ENCODE measurements around the gene IGHMBP2.

IGHMBP2 gene

DNA sequence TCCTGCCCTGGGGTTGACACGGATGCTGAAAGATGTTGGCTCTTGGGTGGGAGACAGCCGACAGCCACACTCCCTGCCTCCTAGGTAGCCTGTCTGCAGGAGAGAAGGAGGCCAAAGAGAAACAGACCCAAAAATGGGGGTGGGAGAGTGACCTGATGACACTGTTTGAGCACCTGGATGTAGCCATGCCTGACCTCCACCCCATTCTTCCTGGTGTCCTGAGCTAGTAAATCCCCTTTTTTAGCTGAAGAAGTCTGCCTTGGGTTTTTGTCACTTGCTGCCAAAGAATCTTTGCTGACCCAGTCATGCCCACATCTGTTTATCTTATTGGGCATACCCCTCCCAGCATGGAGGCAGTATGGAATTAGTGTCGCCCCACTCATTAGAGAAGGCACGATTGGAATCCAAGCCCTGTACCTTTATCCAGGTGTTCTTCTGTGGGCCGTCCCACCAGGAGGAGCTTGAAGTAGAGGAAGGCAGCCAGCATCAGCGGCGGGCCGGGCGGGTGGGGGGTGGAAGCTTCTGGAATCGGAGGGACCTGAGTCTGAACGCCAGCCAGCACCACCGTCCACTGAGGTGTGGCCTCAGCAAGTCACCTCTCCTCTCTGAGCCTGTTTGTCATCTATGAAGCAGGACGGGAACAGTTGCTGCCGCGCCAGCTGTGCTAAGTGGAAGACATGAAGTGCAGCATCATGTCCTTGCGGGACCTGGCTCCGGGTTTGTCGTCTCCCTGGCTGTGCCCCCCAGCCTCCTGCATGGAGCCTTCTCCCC lies 37.8 kb downstream of the IGHMBP2 start:
- Histone ChIP-seq H3K79me1 (ENCODE audit: low read depth, low read length) (no peaks in the 10 kb centered on the region), H2BK5ac (ENCODE audit: low read length) (no peak overlapping the region), H3K4ac (ENCODE audit: low read length) (no peak overlapping the region), H3K9ac (ENCODE audit: low read depth, low read length, poor library complexity) (no peak overlapping the region), H3K27me3 (ENCODE audit: control insufficient read depth in 3 of 3, insufficient read depth in 3 of 3, low read depth in 1 of 3, low read length in 3 of 3) (no peaks in the 10 kb centered on the region), H2BK12ac (ENCODE audit: low read length) (no peak overlapping the region), H3K14ac (ENCODE audit: low read length) (no peak overlapping the region), H3K27ac (replicated peaks; ENCODE audit: low read length) (no peak overlapping the region), H3K4me2 (ENCODE audit: insufficient read depth, low read length, poor library complexity, severe bottlenecking) (no peak overlapping the region), H2AK5ac (ENCODE audit: low read depth, low read length) (no peak overlapping the region), H2BK15ac (ENCODE audit: low read length) (no peak overlapping the region), H3K23ac (ENCODE audit: low read depth, low read length, poor library complexity) (no peak overlapping the region), H2AFZ (ENCODE audit: low read length) (no peak overlapping the region), H3K4me3 (ENCODE audit: low read length in 2 of 2) (no peak overlapping the region), H3K18ac (ENCODE audit: low read length) (no peak overlapping the region), H3K36me3 (replicated peaks in 1 of 2; ENCODE audit: control insufficient read depth in 2 of 2, insufficient read depth in 2 of 2, low read length in 2 of 2) (peaks cover 22 to 48% of the 10 kb centered on the region in 2 donors), H4K8ac (ENCODE audit: low read depth, low read length) (no peak overlapping the region), H4K91ac (ENCODE audit: low read depth, low read length, poor library complexity) (no peak overlapping the region), H3K9me3 (replicated peaks in 1 of 2; ENCODE audit: control insufficient read depth in 2 of 2, insufficient read depth in 1 of 2, low read depth in 1 of 2, low read length in 2 of 2) (no peaks in the 10 kb centered on the region), H3K4me1 (ENCODE audit: control insufficient read depth in 2 of 2, insufficient read depth in 1 of 2, low read depth in 1 of 2, low read length in 2 of 2) (no peaks in the 10 kb centered on the region), H2BK120ac (ENCODE audit: low read depth, low read length) (no peak overlapping the region)
- no CpG with 5 or more reads among the region's 18 CpGs for WGBS, 2 donors (ENCODE audit: extremely low coverage in 2 of 2, insufficient read length in 2 of 2, insufficient replicate concordance in 1 of 2)
- no peak for DNase-seq (ENCODE audit: low spot score)

DNA sequence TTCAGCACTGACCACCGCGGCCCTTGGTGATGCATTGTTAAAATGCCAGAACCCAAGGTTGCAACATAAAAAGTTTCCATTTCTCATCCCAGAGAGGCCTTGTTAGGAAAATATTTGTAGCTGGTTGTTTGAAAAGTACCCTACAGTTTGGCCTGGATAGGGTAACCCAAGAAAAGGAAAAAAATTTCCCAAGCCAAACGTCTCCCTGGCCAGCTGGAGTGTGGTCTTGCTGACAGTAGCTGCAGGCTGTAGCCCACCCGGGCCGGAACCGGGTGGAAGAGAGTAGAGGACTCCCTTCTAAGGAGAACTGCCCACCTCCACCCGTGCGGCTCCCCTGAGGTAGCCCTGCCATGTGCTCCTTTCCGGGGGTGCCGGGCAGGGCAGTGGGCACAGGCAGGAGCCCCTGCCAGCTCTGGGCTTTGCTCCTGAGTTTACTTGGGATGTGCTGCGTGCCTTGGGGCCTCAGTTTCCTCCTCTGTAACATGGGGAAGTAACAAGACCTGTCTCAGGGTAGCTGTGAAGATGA lies 38.5 kb downstream of the IGHMBP2 start:
- Histone ChIP-seq H2BK12ac (ENCODE audit: low read length) (no peak overlapping the region), H2AK5ac (ENCODE audit: low read depth, low read length) (peak overlapping the region; percentile 46), H4K91ac (ENCODE audit: low read depth, low read length, poor library complexity) (no peak overlapping the region), H3K9ac (ENCODE audit: low read depth, low read length, poor library complexity) (peak overlapping the region; percentile 77), H3K4me1 (ENCODE audit: control insufficient read depth in 2 of 2, insufficient read depth in 1 of 2, low read depth in 1 of 2, low read length in 2 of 2) (no peaks in the 10 kb centered on the region), H2BK5ac (ENCODE audit: low read length) (no peak overlapping the region), H3K79me1 (ENCODE audit: low read depth, low read length) (no peaks in the 10 kb centered on the region), H3K14ac (ENCODE audit: low read length) (no peak overlapping the region), H3K36me3 (replicated peaks in 1 of 2; ENCODE audit: control insufficient read depth in 2 of 2, insufficient read depth in 2 of 2, low read length in 2 of 2) (peaks cover 17 to 42% of the 10 kb centered on the region in 2 donors), H3K27ac (replicated peaks; ENCODE audit: low read length) (no peak overlapping the region), H3K4me2 (ENCODE audit: insufficient read depth, low read length, poor library complexity, severe bottlenecking) (no peak overlapping the region), H3K4me3 (ENCODE audit: low read length in 2 of 2) (no peak overlapping the region), H2AFZ (ENCODE audit: low read length) (no peak overlapping the region), H3K18ac (ENCODE audit: low read length) (no peak overlapping the region), H3K23ac (ENCODE audit: low read depth, low read length, poor library complexity) (peak overlapping the region; percentile 80), H4K8ac (ENCODE audit: low read depth, low read length) (no peak overlapping the region), H2BK120ac (ENCODE audit: low read depth, low read length) (no peak overlapping the region), H3K4ac (ENCODE audit: low read length) (no peak overlapping the region), H2BK15ac (ENCODE audit: low read length) (no peak overlapping the region), H3K9me3 (replicated peaks in 1 of 2; ENCODE audit: control insufficient read depth in 2 of 2, insufficient read depth in 1 of 2, low read depth in 1 of 2, low read length in 2 of 2) (no peaks in the 10 kb centered on the region), H3K27me3 (ENCODE audit: control insufficient read depth in 3 of 3, insufficient read depth in 3 of 3, low read depth in 1 of 3, low read length in 3 of 3) (no peaks in the 10 kb centered on the region)
- no CpG with 5 or more reads among the region's 11 CpGs for WGBS, 2 donors (ENCODE audit: extremely low coverage in 2 of 2, insufficient read length in 2 of 2, insufficient replicate concordance in 1 of 2)
- no peak for DNase-seq (ENCODE audit: low spot score)

DNA sequence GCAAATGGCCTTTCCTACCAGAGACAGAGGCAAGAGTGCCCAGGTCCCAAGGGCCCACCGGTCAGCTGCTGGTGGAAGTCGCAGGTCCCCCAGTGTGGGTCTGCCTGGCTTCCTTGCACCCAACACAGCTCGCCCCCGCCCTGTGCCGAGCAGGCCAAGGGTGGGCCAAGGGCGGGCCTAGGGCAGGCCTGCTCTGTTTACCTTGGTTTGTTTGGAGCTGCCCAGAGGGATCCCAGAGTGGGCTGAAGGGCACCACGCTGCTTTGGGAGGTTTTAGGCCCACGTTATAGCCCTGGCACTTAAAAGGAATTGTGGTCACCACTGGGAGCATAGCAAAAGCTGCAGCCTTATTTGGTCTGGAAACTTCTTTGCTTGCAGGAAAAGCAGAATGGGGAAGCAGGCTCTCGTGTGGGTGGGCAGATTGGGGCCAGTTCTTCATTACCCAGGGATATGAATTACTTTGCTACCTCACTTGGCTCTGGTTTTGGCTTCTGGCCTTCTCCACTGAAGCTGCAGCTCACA lies 39.1 kb downstream of the IGHMBP2 start:
- Histone ChIP-seq H3K27ac (replicated peaks; ENCODE audit: low read length) (no peak overlapping the region), H3K36me3 (replicated peaks in 1 of 2; ENCODE audit: control insufficient read depth in 2 of 2, insufficient read depth in 2 of 2, low read length in 2 of 2) (peaks cover 12 to 35% of the 10 kb centered on the region in 2 donors), H2AFZ (ENCODE audit: low read length) (no peak overlapping the region), H2BK120ac (ENCODE audit: low read depth, low read length) (no peak overlapping the region), H3K27me3 (ENCODE audit: control insufficient read depth in 3 of 3, insufficient read depth in 3 of 3, low read depth in 1 of 3, low read length in 3 of 3) (no peaks in the 10 kb centered on the region), H3K14ac (ENCODE audit: low read length) (no peak overlapping the region), H3K4me2 (ENCODE audit: insufficient read depth, low read length, poor library complexity, severe bottlenecking) (no peak overlapping the region), H3K18ac (ENCODE audit: low read length) (peak overlapping the region; percentile 38), H3K79me1 (ENCODE audit: low read depth, low read length) (no peaks in the 10 kb centered on the region), H2BK15ac (ENCODE audit: low read length) (no peak overlapping the region), H2BK5ac (ENCODE audit: low read length) (no peak overlapping the region), H3K4me1 (ENCODE audit: control insufficient read depth in 2 of 2, insufficient read depth in 1 of 2, low read depth in 1 of 2, low read length in 2 of 2) (peaks cover 0 to 2% of the 10 kb centered on the region in 2 donors), H4K91ac (ENCODE audit: low read depth, low read length, poor library complexity) (no peak overlapping the region), H2AK5ac (ENCODE audit: low read depth, low read length) (peak overlapping the region; percentile 46), H3K4me3 (ENCODE audit: low read length in 2 of 2) (no peak overlapping the region), H3K9ac (ENCODE audit: low read depth, low read length, poor library complexity) (peak overlapping the region; percentile 77), H3K9me3 (replicated peaks in 1 of 2; ENCODE audit: control insufficient read depth in 2 of 2, insufficient read depth in 1 of 2, low read depth in 1 of 2, low read length in 2 of 2) (no peaks in the 10 kb centered on the region), H3K23ac (ENCODE audit: low read depth, low read length, poor library complexity) (peak overlapping the region; percentile 80), H2BK12ac (ENCODE audit: low read length) (no peak overlapping the region), H3K4ac (ENCODE audit: low read length) (no peak overlapping the region), H4K8ac (ENCODE audit: low read depth, low read length) (no peak overlapping the region)
- DNase-seq (ENCODE audit: low spot score): no peak
- WGBS, 2 donors (ENCODE audit: extremely low coverage in 2 of 2, insufficient read length in 2 of 2, insufficient replicate concordance in 1 of 2): no CpG with 5 or more reads among the region's 9 CpGs

DNA sequence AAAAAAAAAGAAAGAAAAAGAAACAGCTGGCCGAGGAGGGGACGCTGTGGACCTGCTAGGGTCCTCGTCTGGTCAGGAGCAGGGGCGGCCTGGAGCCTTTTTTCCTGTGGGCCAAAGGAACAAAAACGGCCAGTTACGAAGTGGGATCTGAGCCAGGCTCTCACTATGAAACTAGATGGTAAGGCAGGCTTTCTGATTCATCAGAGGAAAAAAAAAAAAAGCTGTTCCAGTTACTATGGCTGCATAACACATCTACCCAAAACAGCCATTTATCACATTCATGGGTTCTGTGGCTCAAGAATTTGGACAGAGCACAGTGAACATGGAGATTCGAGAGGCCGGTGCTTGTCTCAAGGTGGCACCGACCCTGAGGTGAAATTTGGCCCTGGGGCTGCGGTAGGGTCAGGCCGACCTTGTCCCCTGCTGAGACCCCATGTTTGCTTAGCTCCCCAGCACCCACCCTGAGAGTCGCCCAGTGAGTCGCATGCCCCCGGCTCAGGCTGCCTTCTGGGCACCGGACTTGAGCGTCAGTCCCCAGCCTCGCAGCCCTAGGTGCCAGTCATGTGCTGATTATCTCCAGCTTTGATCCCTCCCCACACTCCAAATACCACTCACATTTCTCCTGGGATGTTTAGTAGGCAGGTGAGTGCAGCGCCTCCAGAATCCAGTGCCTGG lies 42.9 kb downstream of the IGHMBP2 start:
- Histone ChIP-seq H3K9ac (ENCODE audit: low read depth, low read length, poor library complexity) (no peak overlapping the region), H2BK120ac (ENCODE audit: low read depth, low read length) (no peak overlapping the region), H2BK5ac (ENCODE audit: low read length) (no peak overlapping the region), H3K36me3 (replicated peaks in 1 of 2; ENCODE audit: control insufficient read depth in 2 of 2, insufficient read depth in 2 of 2, low read length in 2 of 2) (peaks cover 0 to 4% of the 10 kb centered on the region in 2 donors), H3K4me2 (ENCODE audit: insufficient read depth, low read length, poor library complexity, severe bottlenecking) (no peak overlapping the region), H3K79me1 (ENCODE audit: low read depth, low read length) (no peaks in the 10 kb centered on the region), H2AFZ (ENCODE audit: low read length) (no peak overlapping the region), H3K27me3 (ENCODE audit: control insufficient read depth in 3 of 3, insufficient read depth in 3 of 3, low read depth in 1 of 3, low read length in 3 of 3) (no peaks in the 10 kb centered on the region), H3K4ac (ENCODE audit: low read length) (no peak overlapping the region), H3K4me3 (ENCODE audit: low read length in 2 of 2) (no peak overlapping the region), H3K14ac (ENCODE audit: low read length) (no peak overlapping the region), H2BK15ac (ENCODE audit: low read length) (no peak overlapping the region), H3K18ac (ENCODE audit: low read length) (no peak overlapping the region), H3K27ac (replicated peaks; ENCODE audit: low read length) (no peak overlapping the region), H3K4me1 (ENCODE audit: control insufficient read depth in 2 of 2, insufficient read depth in 1 of 2, low read depth in 1 of 2, low read length in 2 of 2) (peaks cover 14 to 20% of the 10 kb centered on the region in 2 donors), H2BK12ac (ENCODE audit: low read length) (no peak overlapping the region), H3K9me3 (replicated peaks in 1 of 2; ENCODE audit: control insufficient read depth in 2 of 2, insufficient read depth in 1 of 2, low read depth in 1 of 2, low read length in 2 of 2) (no peaks in the 10 kb centered on the region), H2AK5ac (ENCODE audit: low read depth, low read length) (no peak overlapping the region), H4K91ac (ENCODE audit: low read depth, low read length, poor library complexity) (no peak overlapping the region), H4K8ac (ENCODE audit: low read depth, low read length) (no peak overlapping the region), H3K23ac (ENCODE audit: low read depth, low read length, poor library complexity) (no peak overlapping the region)
- no CpG with 5 or more reads among the region's 18 CpGs for WGBS, 2 donors (ENCODE audit: extremely low coverage in 2 of 2, insufficient read length in 2 of 2, insufficient replicate concordance in 1 of 2)
- no peak for DNase-seq (ENCODE audit: low spot score)

Data from neuronal stem cell (in vitro differentiated cells).